ENCODE data around the gene ARRDC3. TPM values are rescaled to one million over a fixed set of nuclear protein-coding genes. Genes with fewer than 3 reads are reported as not detected.
"Not testable (repeated sequence)": the region's sequence is repeated elsewhere in the genome, so short reads cannot be mapped to it uniquely, and the experiment has no call there.

ARRDC3 gene, protein sequence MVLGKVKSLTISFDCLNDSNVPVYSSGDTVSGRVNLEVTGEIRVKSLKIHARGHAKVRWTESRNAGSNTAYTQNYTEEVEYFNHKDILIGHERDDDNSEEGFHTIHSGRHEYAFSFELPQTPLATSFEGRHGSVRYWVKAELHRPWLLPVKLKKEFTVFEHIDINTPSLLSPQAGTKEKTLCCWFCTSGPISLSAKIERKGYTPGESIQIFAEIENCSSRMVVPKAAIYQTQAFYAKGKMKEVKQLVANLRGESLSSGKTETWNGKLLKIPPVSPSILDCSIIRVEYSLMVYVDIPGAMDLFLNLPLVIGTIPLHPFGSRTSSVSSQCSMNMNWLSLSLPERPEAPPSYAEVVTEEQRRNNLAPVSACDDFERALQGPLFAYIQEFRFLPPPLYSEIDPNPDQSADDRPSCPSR
- 100 to 1,000 TPM; 138 to 201 (median 159) TPM for polyA plus RNA-seq (ENCODE audit: insufficient read length in 3 of 3)

DNA sequence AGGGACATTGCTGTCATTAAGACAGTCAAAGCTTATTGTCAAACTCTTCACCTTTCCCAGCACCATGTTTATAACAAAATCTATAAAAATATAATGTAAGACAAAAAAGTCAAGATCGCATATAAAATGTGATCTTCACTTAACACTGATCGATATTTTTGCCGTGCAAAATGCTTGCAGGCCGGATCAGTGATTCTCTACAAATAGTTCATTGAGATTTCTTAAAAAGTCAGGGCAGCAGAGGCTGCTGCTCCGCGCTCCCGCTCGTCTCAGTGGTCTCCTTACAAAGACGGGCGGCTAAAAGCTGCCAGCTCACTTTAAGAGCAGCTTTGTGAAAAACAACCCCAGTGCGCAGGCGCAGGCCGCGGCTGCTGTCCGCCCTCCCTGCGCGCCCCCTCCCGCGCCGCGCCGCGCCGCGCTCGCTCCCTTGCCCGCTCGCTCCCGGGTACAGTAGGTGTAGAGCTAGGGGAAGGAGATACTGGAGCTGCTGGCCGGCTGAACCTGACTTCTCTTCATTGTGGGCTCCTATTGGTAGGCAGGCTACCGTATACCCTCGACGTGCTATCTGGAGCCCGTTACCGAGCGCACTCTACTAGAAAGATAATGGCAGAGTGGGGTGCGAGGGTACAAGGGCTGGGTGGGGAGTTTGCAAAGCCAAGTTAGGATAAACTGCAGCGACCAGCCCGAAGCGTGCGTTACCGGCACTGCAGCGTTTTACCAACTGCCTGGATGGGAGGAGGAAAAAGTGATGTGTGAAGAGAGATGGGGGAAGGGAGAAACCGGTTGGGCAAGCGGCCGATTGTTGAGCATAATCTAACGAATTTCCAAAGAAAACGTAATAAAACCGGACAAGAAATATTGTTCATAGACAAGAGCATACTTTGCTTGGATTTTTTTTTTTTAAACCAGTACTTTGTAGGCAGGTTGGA lies at the start of gene ARRDC3:
Gene ARRDC3 (minus strand): TSS at position 291 of the 929 bp plus-strand sequence. CDS start 225 bp downstream, at position 66.
- DNase-seq (ENCODE audit: low read depth in 3 of 3, low spot score in 2 of 3) = peak; percentile 86 to 95 (median 91)

DNA sequence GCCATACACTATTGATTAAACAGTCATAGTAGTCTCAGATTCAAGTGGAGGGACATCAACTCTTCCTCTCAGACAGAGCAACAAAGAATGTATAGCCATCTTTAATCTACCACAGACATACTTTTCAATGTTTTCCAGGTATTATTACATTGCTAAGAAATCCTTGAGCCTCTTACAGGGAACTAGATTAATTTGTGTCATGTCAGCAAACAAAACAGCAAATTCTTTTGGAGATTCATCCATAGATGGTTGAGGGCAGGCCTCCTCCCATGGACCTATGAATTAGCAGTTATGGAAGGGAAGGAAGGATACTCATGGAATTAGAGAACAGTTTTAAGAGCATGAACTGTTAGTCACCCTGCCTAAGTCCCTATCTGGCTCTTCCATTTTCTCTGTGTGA lies 47.8 kb upstream of the ARRDC3 start:
- DNase-seq (ENCODE audit: low read depth in 3 of 3, low spot score in 2 of 3) = no peak

DNA sequence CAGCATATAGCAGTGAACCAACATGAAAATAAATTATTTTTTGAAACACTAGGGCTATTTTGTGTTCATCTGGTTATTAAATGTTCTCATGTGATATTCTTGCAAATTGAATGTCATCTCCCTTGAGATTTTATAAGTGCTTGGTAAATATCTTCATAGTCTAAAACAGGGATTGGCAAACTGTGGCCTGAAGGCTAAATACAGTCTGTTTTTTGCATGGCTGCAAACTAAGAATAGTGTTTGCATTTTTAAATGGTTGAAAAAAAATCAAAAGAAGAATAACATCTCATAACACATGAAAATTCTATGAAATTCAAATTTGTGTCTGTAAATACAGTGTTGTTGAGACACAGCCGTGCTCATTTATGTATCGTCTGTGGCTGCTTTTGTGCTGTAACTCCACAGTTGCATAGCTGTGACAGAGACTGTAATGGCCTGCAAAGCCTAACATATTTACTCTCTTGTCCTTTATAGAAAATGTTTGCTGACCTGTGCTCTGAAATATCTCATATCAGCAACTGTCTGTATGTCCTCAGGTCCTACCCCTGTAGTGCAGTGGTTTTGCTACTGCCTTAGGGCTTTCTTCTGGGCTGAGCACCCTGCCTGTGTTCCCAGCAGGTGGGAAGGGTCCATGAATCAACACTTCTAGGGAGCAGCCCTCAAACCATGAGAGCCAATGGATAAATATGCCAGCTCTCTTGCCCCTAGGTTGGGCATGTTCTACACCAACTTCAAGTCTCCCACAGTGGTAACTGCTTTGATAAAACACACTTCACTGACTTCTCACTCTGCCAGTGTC lies 41.7 kb upstream of the ARRDC3 start:
- DNase-seq (ENCODE audit: low read depth in 3 of 3, low spot score in 2 of 3) = no peak

DNA sequence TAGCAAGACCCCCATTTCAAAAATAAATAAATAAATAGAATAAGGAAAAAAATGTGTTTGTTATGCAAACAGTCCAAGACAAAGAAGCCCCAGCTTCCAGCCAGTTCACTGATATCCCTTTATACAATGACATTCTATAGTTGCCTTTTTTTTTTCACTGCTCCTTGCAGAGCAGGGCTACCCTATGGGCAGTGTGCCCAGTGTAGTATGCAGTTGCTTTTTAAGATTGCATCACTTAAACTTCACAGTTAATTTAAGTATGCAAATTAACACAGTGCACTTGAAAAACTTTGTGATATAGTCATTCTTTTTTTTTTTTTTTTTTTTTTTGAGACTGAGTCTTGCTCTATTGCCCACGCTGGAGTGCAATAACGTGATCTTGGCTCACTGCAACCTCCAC lies 40.8 kb upstream of the ARRDC3 start:
- DNase-seq (ENCODE audit: low read depth in 3 of 3, low spot score in 2 of 3) = no peak

DNA sequence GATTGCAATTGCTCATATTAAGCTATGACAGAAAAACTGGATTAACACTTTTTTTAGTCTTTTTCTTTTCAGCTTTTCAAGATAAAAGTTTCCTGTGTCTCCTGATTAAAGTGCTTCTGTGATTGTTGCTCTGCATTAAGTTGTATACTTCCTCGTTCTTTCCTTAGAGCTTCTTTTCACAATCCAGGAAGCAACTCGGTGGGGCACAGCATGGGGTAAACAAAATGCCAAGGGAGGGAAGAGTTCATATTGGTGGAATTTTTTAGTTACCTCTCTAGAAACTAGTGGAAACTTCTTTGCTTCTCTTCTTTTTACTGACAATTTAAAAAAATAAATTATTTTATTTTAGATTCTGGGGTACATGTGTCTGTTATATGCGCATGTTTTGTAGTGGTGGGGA lies 37.8 kb upstream of the ARRDC3 start:
- no peak for DNase-seq (ENCODE audit: low read depth in 3 of 3, low spot score in 2 of 3)

DNA sequence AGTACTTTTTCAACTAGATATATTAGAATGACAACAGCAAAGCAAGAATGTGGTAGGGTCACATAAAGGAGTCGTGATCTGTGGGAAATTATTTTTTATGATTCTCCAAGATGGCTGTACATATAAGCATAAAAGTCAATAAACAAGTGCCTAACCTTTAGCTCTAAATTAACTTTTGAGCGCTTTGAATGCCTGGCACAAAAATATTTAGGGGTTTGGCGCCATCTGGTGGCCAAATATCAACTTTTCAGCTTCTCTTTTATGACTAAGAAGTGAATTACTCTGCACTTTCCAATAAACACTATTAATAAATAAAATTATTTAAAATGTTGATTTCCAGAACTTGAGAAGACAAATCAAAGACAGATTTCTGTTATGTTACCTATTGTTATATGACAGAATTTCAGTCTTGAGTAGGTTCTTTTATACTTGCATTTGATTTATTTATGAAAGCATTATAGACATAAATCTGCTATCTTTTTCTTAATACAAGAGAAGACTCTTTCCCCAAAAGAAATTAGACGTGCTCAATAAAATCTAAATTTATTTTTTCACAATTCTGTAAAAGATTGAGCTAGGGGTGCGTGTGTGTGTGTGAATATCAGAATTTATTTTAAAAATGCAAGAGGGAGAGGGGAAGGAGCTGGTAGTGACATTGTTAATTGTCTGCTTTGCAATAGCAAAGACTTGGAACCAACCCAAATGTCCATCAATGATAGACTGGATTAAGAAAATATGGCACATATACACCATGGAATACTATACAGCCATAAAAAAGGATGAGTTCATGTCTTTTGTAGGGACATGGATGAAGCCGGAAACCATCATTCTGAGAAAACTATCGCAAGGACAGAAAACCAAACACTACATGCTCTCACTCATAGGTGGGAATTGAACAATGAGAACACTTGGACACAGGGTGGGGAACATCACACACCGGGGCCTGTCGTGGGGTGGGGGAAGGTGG lies 36.7 kb upstream of the ARRDC3 start:
- peak; percentile 14 to 27 (median 26) for DNase-seq (ENCODE audit: low read depth in 3 of 3, low spot score in 2 of 3)

DNA sequence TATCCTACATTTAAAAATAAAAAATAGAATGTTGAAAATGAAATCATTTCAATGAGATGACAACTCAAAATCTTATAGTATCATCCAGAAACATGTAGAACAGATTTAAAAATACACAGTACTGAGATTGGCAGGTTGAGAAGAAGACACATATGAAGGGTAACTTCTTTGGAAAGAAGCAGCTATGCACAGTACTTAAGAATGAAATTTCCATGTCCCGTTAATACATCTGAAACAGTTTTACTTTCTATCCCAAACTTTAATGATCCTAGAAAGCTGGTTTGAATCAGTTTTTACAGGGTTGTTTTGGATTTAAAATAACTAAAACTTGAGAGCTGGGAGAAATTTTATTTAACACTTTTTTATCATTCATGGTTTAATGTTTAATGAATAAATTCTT lies 36.0 kb upstream of the ARRDC3 start:
- DNase-seq (ENCODE audit: low read depth in 3 of 3, low spot score in 2 of 3) = no peak

DNA sequence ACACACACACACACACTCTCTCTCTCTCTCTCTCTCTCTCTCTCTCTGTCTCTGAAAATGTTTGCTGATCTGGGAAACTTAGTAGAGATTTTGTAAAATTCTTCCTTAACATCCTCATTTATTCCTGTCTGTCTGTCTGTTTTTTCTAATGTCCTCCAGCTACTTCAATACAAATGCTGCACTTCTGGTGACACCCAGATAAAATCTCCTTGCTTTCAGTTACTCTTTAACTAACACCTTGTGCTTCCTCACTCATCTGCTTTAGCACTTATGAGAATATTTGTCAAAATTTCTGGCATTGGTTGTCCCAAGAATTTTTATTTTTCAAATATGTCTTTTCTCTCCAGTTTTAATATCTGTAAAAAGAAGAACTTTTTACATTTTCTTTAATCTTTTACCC lies 35.0 kb upstream of the ARRDC3 start:
- DNase-seq (ENCODE audit: low read depth in 3 of 3, low spot score in 2 of 3) = no peak

DNA sequence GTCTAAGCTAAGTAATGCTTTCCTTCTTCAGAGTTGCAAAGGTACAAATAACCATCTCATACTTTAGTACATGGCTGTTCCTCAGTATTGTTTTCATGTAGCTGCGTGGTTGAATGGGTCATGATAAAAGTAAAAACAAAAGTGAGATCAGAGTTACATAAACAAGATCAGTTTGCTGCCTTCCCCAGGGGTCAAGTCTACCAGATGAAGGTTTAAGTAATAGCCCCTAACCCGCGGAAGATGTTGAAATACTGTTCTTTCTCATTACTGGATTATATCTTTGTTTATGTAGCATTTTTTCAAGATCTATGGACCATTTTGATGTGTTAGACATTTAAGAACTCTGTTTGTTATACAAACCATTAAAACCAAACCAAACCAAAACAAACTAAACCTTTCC lies 34.1 kb upstream of the ARRDC3 start:
- DNase-seq (ENCODE audit: low read depth in 3 of 3, low spot score in 2 of 3) = no peak

DNA sequence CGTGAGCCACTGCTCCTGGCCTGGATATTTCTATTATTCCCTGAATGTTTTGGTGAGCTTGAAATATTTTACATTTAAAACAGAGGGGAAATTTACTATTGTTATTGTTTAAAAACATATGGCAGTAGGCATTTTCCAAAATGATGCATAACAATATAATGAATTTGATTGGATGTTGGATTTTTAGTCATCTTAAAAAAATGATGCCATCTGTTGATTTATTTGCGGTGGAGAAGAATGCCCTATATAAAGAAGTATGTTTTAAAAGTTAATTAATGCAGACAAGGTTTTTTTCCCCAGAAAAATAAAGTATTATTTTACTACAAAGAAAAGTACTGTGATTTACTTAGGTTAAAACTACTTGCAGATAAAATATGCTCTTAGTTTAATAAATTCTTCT lies 33.4 kb upstream of the ARRDC3 start:
- DNase-seq (ENCODE audit: low read depth in 3 of 3, low spot score in 2 of 3) = no peak

DNA sequence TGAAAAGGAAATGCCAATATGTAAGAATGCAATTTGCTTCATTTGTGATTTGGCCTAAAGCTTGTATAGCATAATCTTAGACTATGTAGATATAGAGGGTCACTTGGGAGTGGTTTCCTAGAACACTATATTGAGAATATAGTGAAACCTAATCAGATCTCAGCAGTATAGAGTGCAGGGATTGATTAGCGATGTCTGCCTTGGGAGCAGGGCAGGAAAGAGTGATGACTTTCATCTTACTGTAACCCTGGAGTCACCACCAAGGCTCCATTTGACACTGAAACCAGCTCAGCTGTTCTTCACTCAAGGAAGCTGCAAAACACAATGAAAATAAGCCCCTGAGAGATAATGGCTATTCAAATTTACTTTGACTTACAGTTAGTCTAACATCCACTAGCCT lies 26.2 kb upstream of the ARRDC3 start:
- no peak for DNase-seq (ENCODE audit: low read depth in 3 of 3, low spot score in 2 of 3)

DNA sequence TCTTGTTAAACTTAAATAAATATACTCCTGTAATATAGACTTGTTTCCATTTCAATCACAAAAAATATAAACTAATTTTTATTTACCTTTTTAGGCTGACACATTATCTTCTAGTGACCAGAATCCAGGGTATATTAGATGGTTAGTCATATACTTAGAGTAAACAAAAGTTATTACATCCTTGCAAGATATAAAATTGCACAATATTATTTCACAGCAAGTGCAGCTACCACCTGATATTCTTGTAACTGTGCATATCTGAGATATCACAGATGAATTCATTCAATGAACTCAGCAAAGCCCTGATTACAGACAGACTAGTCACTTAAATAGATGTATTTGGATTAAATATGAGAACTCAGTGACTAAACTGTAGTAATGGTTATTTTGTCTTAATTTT lies 25.6 kb upstream of the ARRDC3 start:
- no peak for DNase-seq (ENCODE audit: low read depth in 3 of 3, low spot score in 2 of 3)

DNA sequence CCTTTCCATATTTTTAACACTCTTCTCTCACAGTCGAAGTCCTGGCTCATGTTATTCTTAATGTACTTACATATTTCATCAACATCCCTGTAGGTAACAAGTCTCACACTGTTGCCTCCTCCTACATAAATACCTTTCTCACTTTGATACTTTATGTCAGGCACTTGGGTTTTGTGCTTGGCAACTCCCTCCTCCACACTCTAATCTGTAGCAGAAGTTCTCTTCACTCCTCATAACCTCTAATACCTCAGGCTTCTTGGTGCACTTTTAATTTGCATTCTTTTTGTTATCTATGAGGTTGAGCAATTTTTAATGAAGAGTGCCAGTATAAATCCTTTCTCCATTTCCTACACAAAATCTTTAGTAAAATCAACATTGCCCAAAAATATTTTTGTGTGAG lies 24.1 kb upstream of the ARRDC3 start:
- no peak for DNase-seq (ENCODE audit: low read depth in 3 of 3, low spot score in 2 of 3)

DNA sequence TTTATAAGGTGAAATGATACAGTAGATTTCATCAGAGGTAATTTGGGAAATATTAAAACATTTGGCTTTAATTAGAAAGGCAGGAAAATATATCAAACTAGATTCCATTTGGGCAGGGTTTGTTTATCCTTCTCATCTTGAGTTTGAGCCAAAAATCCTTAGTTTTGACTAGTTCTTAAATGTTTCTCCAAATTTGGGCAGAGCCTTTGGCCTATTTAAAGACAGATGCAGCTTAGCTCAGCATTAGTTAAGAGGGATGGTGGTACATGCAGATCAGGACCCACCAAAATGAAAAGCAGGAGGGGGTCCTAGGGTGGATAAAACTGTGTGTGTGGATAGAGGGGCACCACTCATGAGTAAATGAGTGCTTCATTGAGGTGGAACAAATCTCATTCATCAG lies 20.3 kb upstream of the ARRDC3 start:
- no peak for DNase-seq (ENCODE audit: low read depth in 3 of 3, low spot score in 2 of 3)

DNA sequence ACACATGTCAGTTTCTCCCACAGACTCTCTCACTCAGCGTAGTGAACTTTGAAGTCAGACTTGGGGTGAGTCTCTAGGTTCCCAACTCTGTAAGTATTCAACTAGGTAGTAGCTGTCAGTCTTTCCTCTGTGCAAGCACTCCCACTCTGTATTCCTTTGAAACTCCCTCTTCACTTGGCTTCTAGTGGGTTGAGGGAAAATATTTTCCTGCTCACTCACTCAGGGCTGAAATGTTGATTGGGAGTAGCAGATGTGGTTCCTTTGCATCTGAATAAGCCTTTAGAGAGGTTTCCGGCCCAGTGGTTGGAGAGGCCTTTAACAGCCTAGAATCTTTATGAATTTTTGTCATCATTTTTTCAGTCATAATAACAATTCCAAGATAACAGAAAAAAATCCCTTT lies 18.1 kb upstream of the ARRDC3 start:
- DNase-seq (ENCODE audit: low read depth in 3 of 3, low spot score in 2 of 3) = no peak

DNA sequence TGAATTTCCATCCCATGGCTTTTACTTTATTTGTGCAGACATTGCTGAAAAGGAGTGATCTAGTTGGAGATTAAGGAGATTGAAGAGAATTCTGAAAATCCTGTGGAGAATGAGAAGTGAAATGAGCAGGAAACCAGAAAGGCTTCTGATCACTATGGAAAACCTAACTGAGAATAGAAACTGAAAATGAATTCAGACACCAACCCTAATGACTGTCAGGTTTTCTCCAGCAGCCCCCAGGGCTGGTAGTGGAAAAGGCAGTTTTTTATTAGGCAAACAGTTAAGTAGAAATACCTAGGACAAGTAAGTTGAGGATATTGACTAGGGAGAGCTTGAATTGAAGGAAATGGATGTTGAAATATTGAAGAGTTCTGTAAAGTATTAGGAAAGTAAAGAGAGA lies 14.7 kb upstream of the ARRDC3 start:
- no peak for DNase-seq (ENCODE audit: low read depth in 3 of 3, low spot score in 2 of 3)

DNA sequence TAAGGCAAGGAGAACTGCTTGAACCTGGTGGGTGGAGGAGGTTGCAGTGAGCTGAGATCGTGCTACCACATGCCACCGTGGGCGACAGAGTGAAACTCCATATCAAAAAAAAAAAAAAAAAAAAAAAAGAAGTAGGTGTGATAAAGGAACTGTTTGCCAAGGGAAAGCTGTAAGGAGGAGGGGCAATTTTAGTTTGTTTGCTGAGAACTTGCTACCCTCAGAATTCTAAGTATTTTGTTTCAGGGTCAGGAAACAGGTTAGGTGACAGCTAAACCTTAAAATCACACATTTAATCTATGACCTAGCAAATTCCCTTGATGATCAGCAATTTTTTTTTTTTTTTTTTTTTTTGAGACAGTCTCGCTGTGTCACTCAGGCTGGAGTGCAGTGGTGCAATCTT lies 7.2 kb upstream of the ARRDC3 start:
- DNase-seq (ENCODE audit: low read depth in 3 of 3, low spot score in 2 of 3) = no peak

DNA sequence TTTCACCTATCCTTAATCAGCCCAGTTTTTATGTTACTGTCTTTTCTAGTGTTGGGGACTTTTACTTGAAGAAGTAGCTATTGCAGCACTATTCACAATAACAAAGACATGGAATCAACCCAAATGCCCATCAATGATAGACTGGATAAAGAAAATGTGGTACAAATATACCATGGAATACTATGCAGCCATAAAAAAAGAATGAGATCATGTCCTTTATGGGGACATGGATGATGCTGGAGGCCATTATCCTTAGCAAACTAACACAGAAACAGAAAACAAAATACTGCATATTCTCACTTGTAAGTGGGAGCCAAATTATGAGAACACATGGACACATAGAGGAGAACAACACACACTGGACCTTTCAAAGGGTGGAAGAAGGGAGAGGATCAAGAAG lies 6.4 kb upstream of the ARRDC3 start:
- DNase-seq (ENCODE audit: low read depth in 3 of 3, low spot score in 2 of 3) = not testable (repeated sequence)

DNA sequence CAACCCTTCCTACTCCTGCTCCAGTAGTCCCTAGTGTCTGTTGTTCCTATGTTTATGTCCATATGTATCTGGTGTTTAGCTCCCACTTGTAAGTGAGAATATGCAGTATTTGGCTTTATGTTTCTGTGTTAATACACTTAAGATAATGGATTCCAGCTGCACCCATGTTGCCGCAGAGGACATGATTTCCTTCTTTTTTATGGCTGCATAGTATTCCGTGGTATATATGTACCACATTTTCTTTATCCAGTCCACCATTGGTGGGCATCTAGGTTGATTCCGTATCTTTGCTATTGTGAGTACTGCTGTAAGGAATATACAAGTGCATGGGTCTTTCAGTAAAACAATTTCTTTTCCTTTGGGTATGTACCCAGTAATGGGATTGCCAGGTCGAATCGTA lies 5.2 kb upstream of the ARRDC3 start:
- DNase-seq (ENCODE audit: low read depth in 3 of 3, low spot score in 2 of 3) = no peak

DNA sequence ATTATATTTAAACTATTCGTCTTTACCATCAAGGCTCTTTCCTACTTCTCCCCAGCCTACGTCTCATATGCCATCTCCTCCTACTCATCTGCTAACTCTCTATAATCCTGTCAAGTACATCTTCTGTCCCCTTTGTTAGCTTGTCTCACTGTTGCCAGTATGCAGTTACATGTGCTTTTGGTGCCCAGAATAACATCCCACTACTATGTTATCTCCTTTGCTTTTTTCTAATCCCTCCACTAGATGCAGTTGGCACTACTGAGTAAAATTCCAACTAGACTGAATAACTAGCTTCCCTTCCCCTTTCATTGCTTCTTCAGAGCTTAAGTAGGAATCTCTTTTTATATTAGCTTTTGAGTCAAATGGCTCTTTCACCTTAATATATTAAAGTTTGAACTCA lies 3.0 kb upstream of the ARRDC3 start:
- DNase-seq (ENCODE audit: low read depth in 3 of 3, low spot score in 2 of 3) = no peak
